ENCODE results near the gene SVEP1. TPM values are rescaled to one million over a fixed set of nuclear protein-coding genes. Genes with fewer than 3 reads are reported as not detected.
A peak's percentile ranks its signal among the peaks of the same experiment; 100 is the strongest.

SVEP1 gene
- total RNA-seq, 1 experiment from 2014 or later: 40.0 TPM

GRCh38 chr9:110336363-110336762, 243.2 kb downstream of the SVEP1 start:
- Histone ChIP-seq H3K4me3 (no peak overlapping the region), H3K9me3 (no peaks in the 10 kb centered on the region), H3K36me3 (no peaks in the 10 kb centered on the region), H3K27me3 (no peaks in the 10 kb centered on the region)
- no peak for DNase-seq

GRCh38 chr9:110334871-110335270, 244.7 kb downstream of the SVEP1 start:
- DNase-seq: no peak
- Histone ChIP-seq H3K27me3 (no peaks in the 10 kb centered on the region), H3K9me3 (no peaks in the 10 kb centered on the region), H3K4me3 (no peak overlapping the region), H3K36me3 (no peaks in the 10 kb centered on the region)

GRCh38 chr9:110334183-110334582, 245.4 kb downstream of the SVEP1 start:
- no peaks in the 10 kb centered on the region for H3K9me3 ChIP-seq
- no peaks in the 10 kb centered on the region for H3K27me3 ChIP-seq
- H3K36me3 ChIP-seq: no peaks in the 10 kb centered on the region
- no peak overlapping the region for H3K4me3 ChIP-seq
- DNase-seq: no peak

GRCh38 chr9:110332766-110333165, 246.8 kb downstream of the SVEP1 start:
- no peaks in the 10 kb centered on the region for H3K36me3 ChIP-seq
- no peak overlapping the region for H3K4me3 ChIP-seq
- no peak for DNase-seq
- no peaks in the 10 kb centered on the region for H3K9me3 ChIP-seq
- H3K27me3 ChIP-seq: no peaks in the 10 kb centered on the region

GRCh38 chr9:110330484-110331105, 248.9 kb downstream of the SVEP1 start:
- no peaks in the 10 kb centered on the region for H3K36me3 ChIP-seq
- no peaks in the 10 kb centered on the region for H3K9me3 ChIP-seq
- H3K27me3 ChIP-seq: no peaks in the 10 kb centered on the region
- no peak for DNase-seq
- no peak overlapping the region for H3K4me3 ChIP-seq

GRCh38 chr9:110329639-110330230, 249.8 kb downstream of the SVEP1 start:
- Histone ChIP-seq H3K27me3 (no peaks in the 10 kb centered on the region), H3K4me3 (no peak overlapping the region)

GRCh38 chr9:110328763-110329162, 250.8 kb downstream of the SVEP1 start:
- H3K9me3 ChIP-seq: no peaks in the 10 kb centered on the region
- H3K4me3 ChIP-seq: no peak overlapping the region
- no peaks in the 10 kb centered on the region for H3K36me3 ChIP-seq
- no peaks in the 10 kb centered on the region for H3K27me3 ChIP-seq
- DNase-seq: no peak

More at GRCh38 chr9:110329639-110330230, 249.8 kb downstream of the SVEP1 start:
- no peaks in the 10 kb centered on the region for H3K36me3 ChIP-seq
- no peaks in the 10 kb centered on the region for H3K9me3 ChIP-seq
- DNase-seq: no peak

- Histone ChIP-seq H3K9me3 (no peaks in the 10 kb centered on the region), H3K36me3 (no peaks in the 10 kb centered on the region), H3K4me3 (no peak overlapping the region), H3K27me3 (no peaks in the 10 kb centered on the region)
- no peak for DNase-seq
Observed at GRCh38 chr9:110327716-110328115, 251.8 kb downstream of the SVEP1 start.

- H3K4me3 ChIP-seq: no peak overlapping the region
- no peak for DNase-seq
- no peaks in the 10 kb centered on the region for H3K9me3 ChIP-seq
- no peaks in the 10 kb centered on the region for H3K27me3 ChIP-seq
- H3K36me3 ChIP-seq: no peaks in the 10 kb centered on the region
Observed at GRCh38 chr9:110323818-110324217, 255.7 kb downstream of the SVEP1 start.

GRCh38 chr9:110320651-110321445, 258.7 kb downstream of the SVEP1 start:
- H3K36me3 ChIP-seq: no peaks in the 10 kb centered on the region
- no peak overlapping the region for H3K4me3 ChIP-seq
- DNase-seq: peak; percentile 50

GRCh38 chr9:110319781-110320492, 259.6 kb downstream of the SVEP1 start:
- Histone ChIP-seq H3K4me3 (no peak overlapping the region), H3K36me3 (no peaks in the 10 kb centered on the region), H3K9me3 (no peaks in the 10 kb centered on the region), H3K27me3 (no peaks in the 10 kb centered on the region)
- no peak for DNase-seq

More at GRCh38 chr9:110320651-110321445, 258.7 kb downstream of the SVEP1 start:
- H3K27me3 ChIP-seq: no peaks in the 10 kb centered on the region
- no peaks in the 10 kb centered on the region for H3K9me3 ChIP-seq

- H3K9me3 ChIP-seq: no peaks in the 10 kb centered on the region
- no peaks in the 10 kb centered on the region for H3K27me3 ChIP-seq
- H3K4me3 ChIP-seq: no peak overlapping the region
- no peak for DNase-seq
- no peaks in the 10 kb centered on the region for H3K36me3 ChIP-seq
Observed at GRCh38 chr9:110317911-110318310, 261.6 kb downstream of the SVEP1 start.

- H3K27me3 ChIP-seq: no peaks in the 10 kb centered on the region
- no peaks in the 10 kb centered on the region for H3K36me3 ChIP-seq
- no peak for DNase-seq
- H3K4me3 ChIP-seq: no peak overlapping the region
- H3K9me3 ChIP-seq: no peaks in the 10 kb centered on the region
Observed at GRCh38 chr9:110316261-110317075, 263.1 kb downstream of the SVEP1 start.

All from MG63 (cell line).